CD4-positive, alpha-beta memory T cell (primary cell): ENCODE measurements around the gene TSC22D3. TPM values are rescaled to one million over a fixed set of nuclear protein-coding genes. Genes with fewer than 3 reads are reported as not detected.

Source experiments
- CTCF ChIA-PET: fragments of 350-600 bp; sonication (Branson Sonifier 250); formaldehyde crosslinking; loops from one replicate; lab custom pipeline; 2021; ENCODE audit warnings: inconsistent platforms; ENCODE audit not compliant: partially characterized antibody; lab: Charles Lee
- POLR2A ChIA-PET: fragments of 350-600 bp; sonication (Branson Sonifier 250); formaldehyde crosslinking; loops from one replicate; lab custom pipeline; 2021; ENCODE audit not compliant: partially characterized antibody; lab: Charles Lee
- DNase-seq, 5 donors: peaks; one replicate each; pipeline versions ENCODE4 v3.0.0 to v3.0.0-alpha.2; 2020 to 2022; ENCODE audit warnings: mixed read lengths in 1 of 5
- H3K27ac ChIP-seq: one replicate; pipeline ENCODE4 v1.7.0; 2013; ENCODE audit warnings: low read depth, low read length
- H3K27me3 ChIP-seq: 2 replicates; pipeline ENCODE4 v1.7.0; 2013; ENCODE audit warnings: mild to moderate bottlenecking, low read length, moderate library complexity; ENCODE audit not compliant: insufficient read depth
- H3K36me3 ChIP-seq: 2 replicates; pipeline ENCODE4 v1.7.0; 2013; ENCODE audit warnings: mild to moderate bottlenecking, low read length, moderate library complexity; ENCODE audit not compliant: insufficient read depth
- H3K4me1 ChIP-seq: 2 replicates; pipeline ENCODE4 v1.7.0; 2013; ENCODE audit warnings: mild to moderate bottlenecking, low read length, moderate library complexity; ENCODE audit not compliant: insufficient read depth
- H3K4me3 ChIP-seq, 2 donors: one replicate each; pipeline ENCODE4 v1.7.0; 2013; ENCODE audit warnings: low read length in 2 of 2, mild to moderate bottlenecking in 1 of 2
- H3K9me3 ChIP-seq, 2 donors: one replicate each; pipeline ENCODE4 v1.7.0; 2013; ENCODE audit warnings: low read length in 2 of 2, control low read depth in 1 of 2; ENCODE audit not compliant: control insufficient read depth in 1 of 2
- H3K27ac Mint-ChIP-seq, 7 donors: one replicate each; pipeline ENCODE4 v1.8.0; 2020 to 2021; ENCODE audit warnings: mixed read lengths in 7 of 7, mild to moderate bottlenecking in 6 of 7, inconsistent platforms in 3 of 7, moderate library complexity in 3 of 7
- H3K27me3 Mint-ChIP-seq, 2 donors: one replicate each; pipeline ENCODE4 v1.8.0; 2020 to 2021; ENCODE audit warnings: mixed read lengths in 2 of 2
- H3K36me3 Mint-ChIP-seq, 2 donors: one replicate each; pipeline ENCODE4 v1.8.0; 2020 to 2021; ENCODE audit warnings: mixed read lengths in 2 of 2, inconsistent platforms in 1 of 2, mild to moderate bottlenecking in 1 of 2
- H3K4me1 Mint-ChIP-seq, 4 donors: one replicate each; pipeline ENCODE4 v1.8.0; 2020 to 2021; ENCODE audit warnings: mixed read lengths in 4 of 4, mild to moderate bottlenecking in 1 of 4
- H3K4me3 Mint-ChIP-seq, 8 donors: one replicate each; pipeline ENCODE4 v1.8.0; 2020 to 2021; ENCODE audit warnings: mixed read lengths in 8 of 8, mild to moderate bottlenecking in 7 of 8, moderate library complexity in 6 of 8, inconsistent platforms in 3 of 8
- H3K9me3 Mint-ChIP-seq, 8 donors: one replicate each; pipeline ENCODE4 v1.8.0; 2020 to 2021; ENCODE audit warnings: mixed read lengths in 8 of 8, mild to moderate bottlenecking in 5 of 8, inconsistent platforms in 3 of 8, moderate library complexity in 1 of 8
- intact Hi-C: fragments of 100-400 bp; cut with micrococcal nuclease; formaldehyde crosslinking; loops from one replicate; pipeline ENCODE4 v1.15.1; 2023
- polyA plus RNA-seq, 2 donors: library from polyadenylated mRNA; unstranded; fragments of 300-500 nt; fragmentation: Illumina TruSeq; gene quantifications; one replicate each; pipeline ENCODE4 v1.2.3, GENCODE V29; 2021
- total RNA-seq, 2 experiments: library from RNA; stranded (reverse); gene quantifications; one replicate each; pipeline ENCODE4 v1.2.3, GENCODE V29; 2021

TSC22D3 gene
- total and polyA plus RNA-seq, 4 experiments from 2014 or later, result 195 to 1,424 (median 481) TPM

GRCh38 chrX:107721318-107721717, 54.3 kb downstream of the TSC22D3 start:
- no peak overlapping the region for H3K4me3 ChIP-seq
- H3K27ac Mint-ChIP-seq, result peak overlapping the region in 2 of 7 donors; percentile 42 to 53

DNA sequence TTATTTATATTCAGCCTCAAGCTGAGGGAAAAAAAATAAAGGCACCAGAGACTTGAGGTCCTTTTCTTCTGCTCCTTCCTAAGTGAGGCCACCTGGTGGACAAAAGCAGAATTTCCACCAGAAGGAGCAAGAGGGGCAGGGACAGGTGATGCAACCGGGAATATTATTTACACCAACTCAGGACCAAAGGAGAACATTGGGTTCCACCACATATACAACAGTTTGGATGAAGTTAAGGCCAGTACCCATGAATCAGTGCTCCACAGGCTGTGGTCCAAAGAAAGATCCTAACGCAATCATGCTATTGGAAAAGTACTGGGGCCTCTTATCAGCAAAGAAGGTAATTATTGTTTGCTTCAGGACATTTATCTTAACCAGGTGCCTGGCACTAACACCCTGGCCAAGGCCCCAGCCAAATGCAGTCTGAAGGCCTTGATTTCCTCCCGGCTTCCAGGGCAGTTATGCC, 57.4 kb downstream of the TSC22D3 start:
- Mint-ChIP-seq H3K9me3 (peaks cover 0 to 24% (median 0%) of the 10 kb centered on the region in 8 donors), H3K4me3 (peak overlapping the region; percentile 88 to 97 (median 96)), H3K36me3 (peaks cover 28 to 32% of the 10 kb centered on the region in 2 donors), H3K27ac (peak overlapping the region; percentile 99 to 100 (median 100)), H3K27me3 (no peaks in the 10 kb centered on the region), H3K4me1 (peaks cover 17 to 51% (median 37%) of the 10 kb centered on the region in 4 donors)
- ChIA-PET CTCF (interaction anchor here (0.6 to 17.4 kb wide), 15 partner anchors 9 to 64 kb away, joined by 3 to 462 read pairs (median 12); partner anchors contain the start of genes NCBP2L and TSC22D3), POLR2A (interaction anchor here (0.7 to 18.8 kb wide), 12 partner anchors 17 to 719 kb away, joined by 3 to 1740 read pairs (median 14); partner anchors contain the start of genes MID2, MORC4, NCBP2L and PRPS1)
- H3K9me3 ChIP-seq, result no peaks in the 10 kb centered on the region
- H3K27ac ChIP-seq, result peak overlapping the region; percentile 95
- H3K4me3 ChIP-seq, result no peak overlapping the region
- no peaks in the 10 kb centered on the region for H3K27me3 ChIP-seq
- intact Hi-C loops, result loop anchor here (1.0 to 5.0 kb wide), 3 partner anchors 45 to 109 kb away; partner anchors contain the start of genes MID2 and PRPS1
- peaks cover 38% of the 10 kb centered on the region for H3K4me1 ChIP-seq
- DNase-seq, result peak; percentile 71 to 79 (median 76)
- peaks cover 27% of the 10 kb centered on the region for H3K36me3 ChIP-seq

More at GRCh38 chrX:107721318-107721717, 54.3 kb downstream of the TSC22D3 start:
- Mint-ChIP-seq H3K4me1 (peaks cover 9 to 21% (median 17%) of the 10 kb centered on the region in 4 donors), H3K4me3 (no peak overlapping the region), H3K36me3 (peaks cover 0 to 5% of the 10 kb centered on the region in 2 donors), H3K9me3 (peaks cover 0 to 4% (median 0%) of the 10 kb centered on the region in 8 donors), H3K27me3 (no peaks in the 10 kb centered on the region)
- CTCF ChIA-PET, result interaction anchor here (3.7 to 17.4 kb wide), 4 partner anchors 16 to 61 kb away, joined by 19 to 462 read pairs (median 56); partner anchors contain the start of genes NCBP2L and TSC22D3
- no peaks in the 10 kb centered on the region for H3K36me3 ChIP-seq
- intact Hi-C loops, result no loop called here
- H3K27me3 ChIP-seq, result no peaks in the 10 kb centered on the region
- peaks cover 17% of the 10 kb centered on the region for H3K4me1 ChIP-seq
- no peak overlapping the region for H3K27ac ChIP-seq
- POLR2A ChIA-PET, result interaction anchor here (1.0 to 18.8 kb wide), 3 partner anchors 21 to 54 kb away, joined by 3 to 1740 read pairs (median 5); partner anchors contain the start of gene TSC22D3
- DNase-seq, result no peak
- H3K9me3 ChIP-seq, result no peaks in the 10 kb centered on the region

- POLR2A ChIA-PET, result interaction anchor here (0.7 to 18.8 kb wide), 23 partner anchors 9 to 718 kb away, joined by 3 to 1740 read pairs (median 6); partner anchors contain the start of genes ATG4A, MID2, MORC4 and NCBP2L
- Histone ChIP-seq H3K4me3 (peak overlapping the region; percentile 61 to 92), H3K4me1 (peaks cover 49% of the 10 kb centered on the region), H3K36me3 (peaks cover 27% of the 10 kb centered on the region), H3K27ac (peak overlapping the region; percentile 95), H3K27me3 (no peaks in the 10 kb centered on the region), H3K9me3 (no peaks in the 10 kb centered on the region)
- Mint-ChIP-seq H3K36me3 (peaks cover 28 to 39% of the 10 kb centered on the region in 2 donors), H3K4me1 (peaks cover 25 to 61% (median 48%) of the 10 kb centered on the region in 4 donors), H3K27me3 (no peaks in the 10 kb centered on the region), H3K9me3 (peaks cover 0 to 31% (median 0%) of the 10 kb centered on the region in 8 donors), H3K27ac (peak overlapping the region; percentile 99 to 100 (median 100)), H3K4me3 (peak overlapping the region; percentile 88 to 97 (median 96))
- intact Hi-C loops, result loop anchor here (1.0 to 5.0 kb wide), 4 partner anchors 25 to 110 kb away; partner anchors contain the start of genes MID2 and NCBP2L
- CTCF ChIA-PET, result interaction anchor here (0.6 to 17.4 kb wide), 11 partner anchors 12 to 109 kb away, joined by 3 to 462 read pairs (median 12); partner anchors contain the start of genes MID2, NCBP2L and TSC22D3
- peak; percentile 92 to 95 (median 95) for DNase-seq
These were observed 58.5 kb downstream of the TSC22D3 start for GRCh38 chrX:107716816-107717700.

- Histone ChIP-seq H3K9me3 (no peaks in the 10 kb centered on the region), H3K4me1 (peaks cover 58% of the 10 kb centered on the region), H3K36me3 (peaks cover 27% of the 10 kb centered on the region), H3K4me3 (peak overlapping the region; percentile 90 to 92), H3K27me3 (no peaks in the 10 kb centered on the region), H3K27ac (peak overlapping the region; percentile 95)
- Mint-ChIP-seq H3K36me3 (peaks cover 28 to 39% of the 10 kb centered on the region in 2 donors), H3K4me3 (peak overlapping the region; percentile 88 to 97 (median 96)), H3K27ac (peak overlapping the region; percentile 99 to 100 (median 100)), H3K27me3 (no peaks in the 10 kb centered on the region), H3K9me3 (peaks cover 0 to 31% (median 0%) of the 10 kb centered on the region in 8 donors), H3K4me1 (peaks cover 31 to 66% (median 55%) of the 10 kb centered on the region in 4 donors)
- intact Hi-C loops, result loop anchor here (5.0 kb wide), 1 partner anchor 111 kb away; the partner anchor contains the start of gene MID2
- ChIA-PET CTCF (interaction anchor here (2.4 to 17.4 kb wide), 6 partner anchors 25 to 61 kb away, joined by 12 to 462 read pairs (median 25); partner anchors contain the start of genes NCBP2L and TSC22D3), POLR2A (interaction anchor here (1.1 to 18.8 kb wide), 18 partner anchors 8 to 375 kb away, joined by 3 to 1740 read pairs (median 6); partner anchors contain the start of genes ATG4A, NCBP2L, PRPS1 and PSMD10)
- DNase-seq, result peak in 4 of 5 donors; percentile 35 to 54 (median 52)
These were observed 59.4 kb downstream of the TSC22D3 start for GRCh38 chrX:107716118-107716684.

DNA sequence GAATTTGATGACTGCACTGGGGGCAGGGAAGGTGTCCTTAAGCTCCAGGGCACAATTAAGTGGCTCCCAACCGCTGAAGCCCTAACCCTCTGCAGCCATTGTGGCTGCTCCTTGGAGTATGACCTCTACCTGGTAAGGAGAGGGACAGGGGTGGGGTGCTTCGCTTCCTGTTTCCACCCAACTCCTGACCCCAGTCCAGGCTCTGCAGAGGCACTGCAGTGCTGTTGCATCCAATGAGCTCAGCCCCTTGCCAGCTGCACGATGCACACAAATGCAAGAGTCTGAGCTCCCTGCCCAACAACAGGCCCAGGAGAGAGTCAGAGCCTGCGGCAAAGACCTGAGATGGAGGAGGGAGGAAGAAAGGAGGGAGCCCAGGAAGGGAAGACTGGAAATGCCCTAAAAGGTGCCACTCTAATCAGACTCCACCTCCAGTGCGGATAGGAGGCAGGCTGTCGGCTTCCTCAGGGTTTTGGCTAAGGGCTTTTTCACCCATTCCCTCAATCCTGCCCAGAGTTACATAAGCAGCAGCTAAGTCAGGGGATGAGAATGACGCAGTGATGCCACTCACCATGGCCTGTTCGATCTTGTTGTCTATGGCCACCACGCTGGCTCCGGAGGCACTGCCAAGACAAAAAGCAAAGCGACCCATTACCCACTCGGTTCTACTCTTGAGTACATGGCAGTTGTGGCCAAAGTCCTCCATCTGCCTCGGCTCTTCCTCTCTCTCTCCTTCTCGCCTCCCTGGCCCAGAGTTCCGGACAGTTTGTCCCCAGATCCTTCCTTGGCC, 60.1 kb downstream of the TSC22D3 start:
- H3K4me3 ChIP-seq, result peak overlapping the region; percentile 90 to 92
- POLR2A ChIA-PET, result interaction anchor here (1.0 to 18.8 kb wide), 14 partner anchors 7 to 376 kb away, joined by 3 to 1740 read pairs (median 14); partner anchors contain the start of genes ATG4A, NCBP2L, PRPS1 and PSMD10
- H3K4me1 ChIP-seq, result peaks cover 64% of the 10 kb centered on the region
- Mint-ChIP-seq H3K27ac (peak overlapping the region; percentile 99 to 100 (median 100)), H3K4me3 (peak overlapping the region; percentile 88 to 97 (median 96)), H3K36me3 (peaks cover 28 to 39% of the 10 kb centered on the region in 2 donors), H3K9me3 (peaks cover 0 to 31% (median 0%) of the 10 kb centered on the region in 8 donors), H3K4me1 (peaks cover 37 to 73% (median 62%) of the 10 kb centered on the region in 4 donors), H3K27me3 (no peaks in the 10 kb centered on the region)
- intact Hi-C loops, result loop anchor here (5.0 kb wide), 1 partner anchor 112 kb away; the partner anchor contains the start of gene MID2
- DNase-seq, result peak; percentile 38 to 49 (median 42)
- H3K9me3 ChIP-seq, result no peaks in the 10 kb centered on the region
- peaks cover 27% of the 10 kb centered on the region for H3K36me3 ChIP-seq
- no peaks in the 10 kb centered on the region for H3K27me3 ChIP-seq
- CTCF ChIA-PET, result interaction anchor here (1.7 to 17.4 kb wide), 7 partner anchors 25 to 61 kb away, joined by 4 to 462 read pairs (median 20); partner anchors contain the start of genes NCBP2L and TSC22D3
- H3K27ac ChIP-seq, result peak overlapping the region; percentile 95
